ENCODE data around the gene CEMIP.
A peak's percentile ranks its signal among the peaks of the same experiment; 100 is the strongest.

GRCh38 chr15:80776420-80777045 lies 2.6 kb upstream of the CEMIP start:
- TF ChIP-seq CTCF (conservative IDR thresholded peaks at IDR 0.05) (peak; percentile 66), EZH2 (IDR thresholded peaks at IDR 0.05; ENCODE audit: low read depth) (no peak)
